Measurements from ENCODE around the gene SLC7A9. TPM values are rescaled to one million over a fixed set of nuclear protein-coding genes. Genes with fewer than 3 reads are reported as not detected.

The SLC7A9 gene
- total and polyA plus RNA-seq, 2 donors (not counting 1 experiment from before 2014, with no cell fraction given): 0.17 TPM; not detected in 1

DNA sequence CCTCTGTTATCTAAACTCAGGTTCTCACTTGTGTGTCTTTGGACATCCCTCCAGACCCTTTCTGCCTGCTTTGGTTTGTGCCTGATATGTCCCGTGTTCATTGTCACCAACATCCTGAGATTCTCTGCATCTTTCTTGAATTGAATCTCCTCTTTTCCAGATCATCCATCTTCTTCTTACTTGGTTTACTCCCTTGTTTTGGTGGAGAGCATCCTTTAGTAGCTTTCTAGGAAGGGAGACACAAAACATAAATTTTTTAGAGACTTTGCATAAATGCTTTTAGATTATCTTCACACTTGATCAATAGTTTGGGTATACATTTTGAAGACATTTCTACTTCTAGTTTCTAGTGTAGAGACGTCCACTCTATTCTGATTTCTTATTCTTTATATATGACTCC, 88.3 kb downstream of the SLC7A9 start:
- no peaks in the 10 kb centered on the region for H3K36me3 ChIP-seq (ENCODE audit: control insufficient read depth, insufficient read depth, low read length)
- no peak overlapping the region for H3K4me3 ChIP-seq (replicated peaks in 1 of 4; ENCODE audit: control extremely low read depth in 1 of 4, insufficient read depth in 1 of 4, low read depth in 3 of 4, low read length in 4 of 4)
- DNase-seq (ENCODE audit: low read depth in 2 of 2): no peak
- H3K79me2 ChIP-seq (ENCODE audit: control insufficient read depth, insufficient read depth, low read length): no peaks in the 10 kb centered on the region
- H4K20me1 ChIP-seq (ENCODE audit: control insufficient read depth, extremely low read depth, insufficient read depth, low read length): no peaks in the 10 kb centered on the region
- H3K9ac ChIP-seq (ENCODE audit: insufficient read depth, low read length): no peak overlapping the region
- H3K4me1 ChIP-seq (ENCODE audit: control insufficient read depth, extremely low read depth, insufficient read depth, low read length): no peaks in the 10 kb centered on the region
- H3K9me3 ChIP-seq (ENCODE audit: control insufficient read depth, insufficient read depth, low read depth, low read length): no peaks in the 10 kb centered on the region
- no peak overlapping the region for H3K27ac ChIP-seq (ENCODE audit: insufficient read depth, low read length)
- TF ChIP-seq, protein P1, sequence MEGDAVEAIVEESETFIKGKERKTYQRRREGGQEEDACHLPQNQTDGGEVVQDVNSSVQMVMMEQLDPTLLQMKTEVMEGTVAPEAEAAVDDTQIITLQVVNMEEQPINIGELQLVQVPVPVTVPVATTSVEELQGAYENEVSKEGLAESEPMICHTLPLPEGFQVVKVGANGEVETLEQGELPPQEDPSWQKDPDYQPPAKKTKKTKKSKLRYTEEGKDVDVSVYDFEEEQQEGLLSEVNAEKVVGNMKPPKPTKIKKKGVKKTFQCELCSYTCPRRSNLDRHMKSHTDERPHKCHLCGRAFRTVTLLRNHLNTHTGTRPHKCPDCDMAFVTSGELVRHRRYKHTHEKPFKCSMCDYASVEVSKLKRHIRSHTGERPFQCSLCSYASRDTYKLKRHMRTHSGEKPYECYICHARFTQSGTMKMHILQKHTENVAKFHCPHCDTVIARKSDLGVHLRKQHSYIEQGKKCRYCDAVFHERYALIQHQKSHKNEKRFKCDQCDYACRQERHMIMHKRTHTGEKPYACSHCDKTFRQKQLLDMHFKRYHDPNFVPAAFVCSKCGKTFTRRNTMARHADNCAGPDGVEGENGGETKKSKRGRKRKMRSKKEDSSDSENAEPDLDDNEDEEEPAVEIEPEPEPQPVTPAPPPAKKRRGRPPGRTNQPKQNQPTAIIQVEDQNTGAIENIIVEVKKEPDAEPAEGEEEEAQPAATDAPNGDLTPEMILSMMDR (conservative IDR thresholded peaks at IDR 0.05 in 1 of 2, IDR thresholded peaks at IDR 0.05 in 1 of 2; ENCODE audit: low read depth in 1 of 2, low read length in 2 of 2): no peak
- no peak for TF ChIP-seq EZH2 (IDR thresholded peaks at IDR 0.05; ENCODE audit: low read length, missing control alignments)
- H3K4me2 ChIP-seq (ENCODE audit: extremely low read depth, insufficient read depth, low read length): no peak overlapping the region
- H3K27me3 ChIP-seq (ENCODE audit: control insufficient read depth, insufficient read depth, low read length): no peaks in the 10 kb centered on the region
- no peak overlapping the region for H2AFZ ChIP-seq (ENCODE audit: low read length)

Other genes with a start within 250 kb of the SLC7A9 start
- gene ANKRD27, start 194.6 kb downstream of the SLC7A9 start, total RNA-seq: 33.1 and 38.3 TPM in 2 replicates
- 24.5 and 29.7 TPM in 2 replicates for gene ANKRD27, start 194.6 kb downstream of the SLC7A9 start, polyA plus RNA-seq
- 0.51 and 0.66 TPM in 2 replicates for gene RGS9BP, start 193.9 kb downstream of the SLC7A9 start, total RNA-seq
- gene RGS9BP, start 193.9 kb downstream of the SLC7A9 start, polyA plus RNA-seq: 0.03 and 0.09 TPM in 2 replicates
- 5.4 and 7.8 TPM in 2 replicates for gene NUDT19, start 177.9 kb downstream of the SLC7A9 start, total RNA-seq
- gene NUDT19, start 177.9 kb downstream of the SLC7A9 start, polyA plus RNA-seq: 8.2 and 9.4 TPM in 2 replicates
- under 0.01 and 0.17 TPM in 2 replicates for gene TDRD12, start 150.0 kb downstream of the SLC7A9 start, total RNA-seq
- 0.21 TPM in 1 of 2 replicates, not detected in the other for gene TDRD12, start 150.0 kb downstream of the SLC7A9 start, polyA plus RNA-seq
- 6.3 and 9.8 TPM in 2 replicates for gene CEP89, start 102.2 kb upstream of the SLC7A9 start, total RNA-seq
- 13.8 and 16.6 TPM in 2 replicates for gene CEP89, start 102.2 kb upstream of the SLC7A9 start, polyA plus RNA-seq
- 1.3 and 2.3 TPM in 2 replicates for gene FAAP24, start 102.5 kb upstream of the SLC7A9 start, total RNA-seq
- 3.0 and 4.8 TPM in 2 replicates for gene FAAP24, start 102.5 kb upstream of the SLC7A9 start, polyA plus RNA-seq
- 1.5 and 3.3 TPM in 2 replicates for gene RHPN2, start 195.1 kb upstream of the SLC7A9 start, total RNA-seq
- 3.8 and 5.7 TPM in 2 replicates for gene RHPN2, start 195.1 kb upstream of the SLC7A9 start, polyA plus RNA-seq
- gene GPATCH1, start 211.4 kb upstream of the SLC7A9 start, total RNA-seq: 6.3 and 8.0 TPM in 2 replicates
- gene GPATCH1, start 211.4 kb upstream of the SLC7A9 start, polyA plus RNA-seq: 5.4 and 5.6 TPM in 2 replicates